GM20431 (cell line): Measurements from ENCODE around the gene CRTC1.

Source experiments
- in situ Hi-C: fragments of 300-500 bp; cut with MseI, MboI; formaldehyde crosslinking; loops from one replicate; pipeline ENCODE4 v1.15.0; 2020; ENCODE audit warnings: low sequenced_read_pairs; ENCODE audit not compliant: unreplicated experiment

Gene CRTC1

DNA sequence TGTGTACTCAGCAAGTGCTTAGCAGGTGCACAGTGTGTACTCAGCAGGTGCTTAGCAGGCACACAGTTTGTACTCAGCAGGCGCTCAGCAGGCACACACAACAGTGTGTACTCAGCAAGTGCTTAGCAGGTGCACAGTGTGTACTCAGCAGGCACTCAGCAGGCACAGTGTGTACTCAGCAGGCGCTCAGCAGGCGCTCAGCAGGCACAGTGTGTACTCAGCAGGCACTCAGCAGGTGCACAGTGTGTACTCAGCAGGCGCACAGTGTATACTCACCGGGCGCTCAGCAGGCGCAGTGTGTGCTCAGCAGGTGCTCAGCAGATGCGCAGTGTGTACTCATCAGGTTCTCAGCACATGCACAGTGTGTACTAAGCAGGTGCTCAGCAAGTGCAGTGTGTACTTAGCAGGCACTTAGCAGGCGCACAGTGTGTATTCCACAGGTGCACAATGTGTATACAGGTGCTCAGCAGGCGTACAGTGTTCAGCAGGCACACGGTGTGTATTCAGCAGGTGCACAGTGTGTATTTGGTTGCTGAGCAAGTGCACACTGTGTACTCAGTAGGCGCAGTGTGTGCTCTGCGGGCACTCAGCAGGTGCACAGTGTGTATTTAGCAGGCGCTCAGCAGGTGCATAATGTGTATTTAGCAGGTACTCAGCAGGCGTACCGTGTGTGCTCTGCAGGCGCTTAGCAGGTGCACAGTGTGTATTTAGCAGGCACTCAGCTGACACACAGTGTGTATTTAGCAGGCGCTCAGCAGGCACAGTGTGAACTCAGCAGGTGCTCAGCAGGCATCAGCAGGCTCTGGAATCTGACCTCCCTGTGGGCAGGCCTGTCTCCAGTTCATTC, 15.1 kb downstream of the CRTC1 start:
- in situ Hi-C loops = no loop called here

- in situ Hi-C loops = no loop called here
These were observed 16.0 kb downstream of the CRTC1 start for GRCh38 chr19:18699403-18700054.

DNA sequence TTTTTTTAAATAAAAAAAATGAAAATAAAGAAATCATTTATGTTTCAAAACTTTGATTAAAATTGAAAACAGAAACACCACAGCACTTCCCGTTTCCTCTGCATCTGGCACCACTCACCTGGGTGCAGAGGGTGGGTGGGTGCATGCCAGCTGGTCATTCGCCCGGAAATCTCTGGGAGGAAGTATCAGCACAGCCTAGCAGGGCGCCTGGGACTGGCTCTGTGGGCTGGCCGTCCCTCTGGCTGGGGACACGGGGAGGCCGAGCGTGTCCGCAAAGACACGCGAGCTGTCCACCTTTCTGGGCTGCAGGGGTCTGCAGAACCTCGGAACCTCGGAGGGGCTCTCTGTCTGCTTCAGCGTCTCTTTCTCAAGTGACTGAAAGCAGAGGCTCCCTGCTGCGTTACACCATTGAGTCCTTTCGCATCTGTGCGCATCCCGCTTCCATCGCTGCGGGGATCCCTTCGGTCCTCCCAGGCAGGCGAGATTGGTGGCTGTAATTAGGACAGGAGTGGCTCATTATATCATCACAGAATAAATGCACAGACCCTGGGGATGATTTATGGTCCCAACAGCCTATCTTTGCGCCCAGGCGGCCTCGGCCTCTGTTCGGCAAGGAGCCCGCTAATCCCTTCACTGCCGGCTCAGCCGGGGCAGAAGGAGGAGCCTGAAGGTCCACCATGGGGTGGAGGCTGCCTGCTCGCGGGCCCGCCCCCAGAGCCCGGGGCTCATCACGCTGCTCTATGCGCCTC, 17.2 kb downstream of the CRTC1 start:
- in situ Hi-C loops = no loop called here

- in situ Hi-C loops = no loop called here
These were observed 17.7 kb downstream of the CRTC1 start for GRCh38 chr19:18701250-18701608.

DNA sequence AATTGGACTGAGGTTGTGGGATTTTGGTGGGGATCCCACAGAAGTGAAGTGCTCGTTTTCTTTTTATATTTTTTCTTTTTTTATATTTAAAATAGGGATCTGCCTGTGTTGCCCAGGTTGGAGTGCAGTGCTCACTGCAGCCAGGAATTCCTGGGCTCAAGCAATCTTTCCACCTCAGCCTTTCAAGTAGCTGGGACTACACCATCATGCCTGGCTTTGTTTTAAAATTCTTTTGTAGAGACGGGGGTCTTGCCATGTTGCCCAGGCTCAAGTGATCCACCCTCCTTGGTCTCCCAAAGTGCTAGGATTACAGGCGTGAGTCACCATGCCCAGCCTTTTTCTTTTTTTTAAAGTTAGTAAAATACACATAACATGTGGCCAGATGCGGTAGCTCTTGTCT, 20.6 kb downstream of the CRTC1 start:
- in situ Hi-C loops = no loop called here

- in situ Hi-C loops = no loop called here
These were observed 21.5 kb downstream of the CRTC1 start for GRCh38 chr19:18704971-18705370.

- in situ Hi-C loops = no loop called here
These were observed 25.2 kb downstream of the CRTC1 start for GRCh38 chr19:18708452-18709231.

GRCh38 chr19:18709546-18709945, 26.1 kb downstream of the CRTC1 start:
- in situ Hi-C loops = no loop called here

DNA sequence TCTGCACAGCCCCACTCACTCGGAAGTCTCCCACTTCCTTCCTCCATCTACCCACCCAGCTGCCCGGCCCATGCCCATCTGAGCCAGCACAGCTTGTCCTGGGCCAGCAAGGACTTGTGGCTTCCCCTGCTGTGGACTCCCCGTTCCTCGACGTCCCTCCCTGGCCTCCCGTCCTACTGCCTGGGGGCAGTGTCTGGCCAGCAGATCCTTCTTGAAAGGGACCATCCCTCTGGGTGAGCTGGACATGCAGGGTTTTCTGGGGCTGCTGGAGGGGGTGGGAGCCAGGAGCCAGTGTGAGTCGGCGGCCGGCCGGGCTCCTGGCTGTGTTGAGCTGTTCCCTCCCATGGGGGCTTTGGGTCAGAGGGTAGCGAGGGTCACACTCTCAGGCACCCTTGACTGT, 26.7 kb downstream of the CRTC1 start:
- in situ Hi-C loops = no loop called here

DNA sequence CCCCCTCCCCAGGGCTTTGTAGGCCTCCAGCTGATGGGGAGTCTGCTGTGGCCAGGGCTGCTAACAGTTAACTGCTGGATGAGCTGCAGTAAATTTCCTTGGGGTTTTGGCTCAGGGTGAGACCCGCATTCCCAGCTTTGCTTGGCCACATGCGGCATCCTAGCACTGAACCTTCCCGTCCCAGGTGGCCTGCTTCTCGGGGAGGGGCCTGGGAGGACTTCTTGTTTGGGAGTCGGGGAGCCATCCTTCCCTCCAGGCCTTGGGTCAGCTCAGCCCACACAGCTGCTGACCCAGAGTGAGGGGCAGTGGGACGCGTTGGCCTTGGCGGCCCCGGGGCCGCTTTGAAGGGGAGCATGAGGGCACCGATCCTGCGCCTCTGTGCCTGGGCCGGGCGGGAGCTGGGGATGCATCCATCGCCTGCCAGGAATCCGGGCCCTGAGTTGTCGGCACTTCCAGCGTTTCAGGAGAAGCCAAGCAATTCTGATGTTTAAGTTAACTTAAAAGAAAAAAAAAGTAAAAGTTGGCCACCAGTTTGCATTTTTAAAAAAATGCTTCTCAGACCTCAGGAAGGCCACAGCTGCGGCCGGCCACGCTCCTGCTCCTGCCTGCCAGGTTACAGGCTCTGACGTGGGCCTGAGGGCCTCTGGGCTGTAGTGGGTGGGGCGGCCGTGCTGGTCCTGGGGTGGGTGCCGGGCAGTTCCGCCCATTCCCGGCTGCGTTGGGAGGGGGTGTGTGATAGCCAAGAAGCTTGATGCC, 27.7 kb downstream of the CRTC1 start:
- in situ Hi-C loops = no loop called here

- in situ Hi-C loops = no loop called here
These were observed 28.4 kb downstream of the CRTC1 start for GRCh38 chr19:18711893-18712292.

- in situ Hi-C loops = no loop called here
These were observed 29.5 kb downstream of the CRTC1 start for GRCh38 chr19:18712981-18713380.

DNA sequence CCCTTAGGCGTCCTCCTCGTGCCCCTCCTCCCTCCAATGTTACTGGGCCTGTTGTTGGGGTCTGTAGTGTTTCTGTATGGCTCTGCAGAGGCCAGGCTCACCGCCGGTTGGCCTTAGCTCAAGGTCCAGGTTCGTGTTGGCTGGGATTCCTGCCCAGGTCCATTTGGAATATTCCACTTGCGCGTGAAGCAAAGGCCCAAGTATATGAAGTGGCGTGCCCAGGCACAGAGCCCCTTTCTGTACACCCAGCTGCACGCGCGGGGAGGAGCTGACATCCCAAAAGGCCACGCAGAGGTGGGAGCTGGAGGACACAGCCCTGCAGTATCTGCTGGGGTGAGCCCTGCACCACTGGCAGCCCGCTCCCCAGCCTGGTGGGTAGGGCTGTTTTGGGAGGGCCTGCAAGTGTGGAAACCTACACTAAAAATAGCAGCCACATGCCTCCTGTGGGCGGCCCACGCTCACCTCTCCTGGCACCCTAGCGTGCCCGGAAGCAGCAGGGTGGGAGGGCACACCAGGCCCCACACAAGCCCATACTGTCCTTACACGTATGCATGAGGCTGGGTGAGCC, 30.2 kb downstream of the CRTC1 start:
- in situ Hi-C loops = no loop called here

GRCh38 chr19:18715416-18715815, 31.9 kb downstream of the CRTC1 start:
- in situ Hi-C loops = no loop called here

GRCh38 chr19:18716857-18717256, 33.4 kb downstream of the CRTC1 start:
- in situ Hi-C loops = no loop called here

DNA sequence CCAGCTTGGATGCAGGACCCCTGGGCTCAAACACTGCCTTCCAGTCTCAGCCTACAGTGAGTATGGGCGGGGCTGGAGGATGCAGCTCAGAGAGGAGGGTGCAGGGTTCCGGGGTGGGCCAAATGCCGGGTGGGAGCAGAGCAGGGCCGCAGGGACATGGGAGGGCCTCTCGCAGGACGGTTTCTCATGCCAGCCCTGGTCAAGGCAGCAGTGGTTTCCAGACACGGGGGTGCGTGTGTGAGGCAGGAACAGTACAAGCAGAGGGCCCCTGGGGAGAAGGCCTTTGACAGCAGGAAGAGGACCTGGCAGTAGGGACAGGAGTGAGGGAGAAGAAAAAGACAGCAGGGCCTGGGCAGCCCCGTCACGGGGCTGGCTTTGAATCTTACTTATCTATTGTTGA, 34.1 kb downstream of the CRTC1 start:
- in situ Hi-C loops = no loop called here

- in situ Hi-C loops = no loop called here
These were observed 34.6 kb downstream of the CRTC1 start for GRCh38 chr19:18718015-18718526.

- in situ Hi-C loops = no loop called here
These were observed 35.5 kb downstream of the CRTC1 start for GRCh38 chr19:18718846-18719458.

DNA sequence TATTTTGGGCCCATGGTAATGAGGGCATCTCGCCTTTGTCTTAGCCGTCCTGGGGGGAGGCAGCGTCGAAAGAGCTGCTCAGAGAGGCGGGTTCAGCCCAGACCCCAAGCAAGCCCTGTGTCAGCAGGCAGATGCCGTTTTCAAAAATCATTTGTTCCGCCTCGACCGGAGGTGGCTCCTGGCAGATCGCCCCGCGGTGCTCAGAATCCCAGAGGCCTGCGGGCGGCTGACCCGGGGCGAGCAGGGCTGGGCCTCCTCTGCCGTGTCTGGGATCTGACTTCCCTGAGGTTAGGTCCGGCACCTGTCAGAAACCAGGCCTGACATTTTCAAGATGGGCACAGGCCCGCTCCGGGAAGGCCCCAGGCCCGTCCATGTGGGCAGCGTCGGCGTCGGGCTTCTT, 36.1 kb downstream of the CRTC1 start:
- in situ Hi-C loops = no loop called here
